ENCODE data around the gene C4BPA.

Gene C4BPA

GRCh38 chr1:207058878-207059867 lies 44.9 kb upstream of the C4BPA start:
- no peaks in the 10 kb centered on the region for H3K27me3 Mint-ChIP-seq (ENCODE audit: low read depth)
- no peaks in the 10 kb centered on the region for H3K9me3 Mint-ChIP-seq
- H3K27ac Mint-ChIP-seq, result peak overlapping the region; percentile 44 to 83 (median 74)
- no peak for TF ChIP-seq CTCF (IDR thresholded peaks at IDR 0.05; ENCODE audit: unreplicated experiment in 3 of 3)
- H3K4me1 Mint-ChIP-seq, result peaks cover 21% of the 10 kb centered on the region
- H3K4me3 Mint-ChIP-seq, result no peak overlapping the region
- peaks cover 28% of the 10 kb centered on the region for H3K36me3 Mint-ChIP-seq (ENCODE audit: low read depth)

GRCh38 chr1:207059881-207060280 lies 44.2 kb upstream of the C4BPA start:
- Mint-ChIP-seq H3K27me3 (ENCODE audit: low read depth) (no peaks in the 10 kb centered on the region), H3K4me1 (peaks cover 16% of the 10 kb centered on the region), H3K9me3 (no peaks in the 10 kb centered on the region), H3K27ac (peak overlapping the region in 2 of 3 experiments; percentile 74 to 83), H3K4me3 (no peak overlapping the region), H3K36me3 (ENCODE audit: low read depth) (peaks cover 30% of the 10 kb centered on the region)
- TF ChIP-seq CTCF (IDR thresholded peaks at IDR 0.05; ENCODE audit: unreplicated experiment in 3 of 3), result no peak

- no peak overlapping the region for H3K27ac Mint-ChIP-seq
- peaks cover 34% of the 10 kb centered on the region for H3K36me3 Mint-ChIP-seq (ENCODE audit: low read depth)
- peaks cover 14% of the 10 kb centered on the region for H3K4me1 Mint-ChIP-seq
- TF ChIP-seq CTCF (IDR thresholded peaks at IDR 0.05; ENCODE audit: unreplicated experiment in 3 of 3), result no peak
- H3K4me3 Mint-ChIP-seq, result no peak overlapping the region
- H3K27me3 Mint-ChIP-seq (ENCODE audit: low read depth), result no peaks in the 10 kb centered on the region
- no peaks in the 10 kb centered on the region for H3K9me3 Mint-ChIP-seq
Observed at GRCh38 chr1:207060596-207060995, 43.4 kb upstream of the C4BPA start.

GRCh38 chr1:207062058-207062457 lies 42.0 kb upstream of the C4BPA start:
- Mint-ChIP-seq H3K36me3 (ENCODE audit: low read depth) (peaks cover 39% of the 10 kb centered on the region), H3K27me3 (ENCODE audit: low read depth) (no peaks in the 10 kb centered on the region), H3K4me1 (peaks cover 10% of the 10 kb centered on the region), H3K27ac (no peak overlapping the region), H3K4me3 (no peak overlapping the region), H3K9me3 (no peaks in the 10 kb centered on the region)
- no peak for TF ChIP-seq CTCF (IDR thresholded peaks at IDR 0.05; ENCODE audit: unreplicated experiment in 3 of 3)

- peaks cover 47% of the 10 kb centered on the region for H3K36me3 Mint-ChIP-seq (ENCODE audit: low read depth)
- no peak overlapping the region for H3K4me3 Mint-ChIP-seq
- H3K4me1 Mint-ChIP-seq, result peaks cover 15% of the 10 kb centered on the region
- no peaks in the 10 kb centered on the region for H3K27me3 Mint-ChIP-seq (ENCODE audit: low read depth)
- no peak overlapping the region for H3K27ac Mint-ChIP-seq
- H3K9me3 Mint-ChIP-seq, result no peaks in the 10 kb centered on the region
- no peak for TF ChIP-seq CTCF (IDR thresholded peaks at IDR 0.05; ENCODE audit: unreplicated experiment in 3 of 3)
Observed at GRCh38 chr1:207063014-207063413, 41.0 kb upstream of the C4BPA start.

All from nephron (organoid).